Smooth muscle cell (in vitro differentiated cells): ENCODE data around the gene ADPRM. TPM values are rescaled to one million over a fixed set of nuclear protein-coding genes. Genes with fewer than 3 reads are reported as not detected.
A peak's percentile ranks its signal among the peaks of the same experiment; 100 is the strongest.

Experiments
- DNase-seq: peaks from one replicate; lab custom pipeline; 2025; ENCODE audit not compliant: unreplicated experiment; lab: John Stamatoyannopoulos, UW
- H2AFZ ChIP-seq: fragments of 200-600 bp; sonication (generic); 2 replicates; pipeline ENCODE4 v1.6.0; 2016; ENCODE audit warnings: antibody characterized with exemption, low read depth, mild to moderate bottlenecking
- H3F3A ChIP-seq: fragments of 200-600 bp; sonication (generic); 2 replicates; pipeline ENCODE4 v1.6.0; 2017; ENCODE audit warnings: antibody characterized with exemption, low read depth
- H3K27ac ChIP-seq: fragments of 200-600 bp; sonication (generic); 2 replicates; pipeline ENCODE4 v1.5.1; 2016; ENCODE audit warnings: low read depth, mild to moderate bottlenecking
- H3K27me3 ChIP-seq: fragments of 200-600 bp; sonication (generic); 2 replicates; pipeline ENCODE4 v1.6.1; 2016; ENCODE audit warnings: low read depth, mild to moderate bottlenecking
- H3K36me3 ChIP-seq: fragments of 200-600 bp; sonication (generic); 2 replicates; pipeline ENCODE4 v1.5.1; 2016; ENCODE audit warnings: low read depth
- H3K4me1 ChIP-seq: fragments of 200-600 bp; sonication (generic); 2 replicates; pipeline ENCODE4 v1.5.1; 2016; ENCODE audit warnings: low read depth
- H3K4me2 ChIP-seq: fragments of 200-600 bp; sonication (generic); 2 replicates; pipeline ENCODE4 v1.6.0; 2016; ENCODE audit warnings: mild to moderate bottlenecking
- H3K4me3 ChIP-seq: fragments of 200-600 bp; sonication (generic); 2 replicates; pipeline ENCODE4 v1.5.1; 2016; ENCODE audit warnings: mild to moderate bottlenecking
- H3K79me2 ChIP-seq: fragments of 200-600 bp; sonication (generic); 2 replicates; pipeline ENCODE4 v1.6.0; 2016; ENCODE audit warnings: low read depth, mild to moderate bottlenecking
- H3K9ac ChIP-seq: fragments of 200-600 bp; sonication (generic); 2 replicates; pipeline ENCODE4 v1.6.0; 2016; ENCODE audit warnings: low read depth
- H3K9me3 ChIP-seq: fragments of 200-600 bp; sonication (generic); replicated peaks from 2 replicates; pipeline ENCODE4 v1.5.1; 2016; ENCODE audit warnings: low read depth
- H4K20me1 ChIP-seq: fragments of 200-600 bp; sonication (generic); 2 replicates; pipeline ENCODE4 v1.6.0; 2016; ENCODE audit warnings: low read depth
- CTCF ChIP-seq: fragments of 200-600 bp; sonication (generic); IDR thresholded peaks from 2 replicates; pipeline ENCODE4 v1.5.1; 2017; ENCODE audit warnings: borderline replicate concordance, mild to moderate bottlenecking, antibody characterized with exemption; ENCODE audit not compliant: insufficient read depth, poor library complexity, severe bottlenecking
- WGBS: methylation state at CpG from one replicate; pipeline ENCODE4 v1.1.7; 2016; ENCODE audit warnings: low lambda C conversion rate; 5-methylcytosine and 5-hydroxymethylcytosine counted together
- polyA plus RNA-seq: library from polyadenylated mRNA; unstranded; fragments of >200 nt; fragmentation: Nextera tagmentation; extraction: Ambion mirVana; gene quantifications from 2 replicates; pipeline ENCODE4 v1.2.1, GENCODE V29; 2016
- total RNA-seq: library from RNA; depleted of rRNA; stranded (reverse); fragments of >200 nt; gene quantifications from 2 replicates; pipeline ENCODE4 v1.2.3, GENCODE V29; 2014

ADPRM gene
- total and polyA plus RNA-seq, 2 experiments from 2014 or later = 8.3 to 11.3 TPM

GRCh38 chr17:10673312-10673711, 24.1 kb upstream of the ADPRM start:
- Histone ChIP-seq H3K79me2 (no peaks in the 10 kb centered on the region), H3K4me2 (no peak overlapping the region), H2AFZ (no peak overlapping the region), H4K20me1 (no peaks in the 10 kb centered on the region), H3K4me1 (no peaks in the 10 kb centered on the region), H3K27ac (no peak overlapping the region), H3F3A (no peaks in the 10 kb centered on the region), H3K9ac (no peak overlapping the region), H3K27me3 (no peaks in the 10 kb centered on the region), H3K36me3 (no peaks in the 10 kb centered on the region), H3K9me3 (no peaks in the 10 kb centered on the region), H3K4me3 (no peak overlapping the region)
- TF ChIP-seq CTCF = no peak
- 75% methylated on average over 12 of the region's 12 CpGs for WGBS
- no peak for DNase-seq

- H3K36me3 ChIP-seq = no peaks in the 10 kb centered on the region
- no peak overlapping the region for H3K27ac ChIP-seq
- H4K20me1 ChIP-seq = no peaks in the 10 kb centered on the region
- no peaks in the 10 kb centered on the region for H3K4me1 ChIP-seq
- no peak overlapping the region for H2AFZ ChIP-seq
- TF ChIP-seq CTCF = no peak
- H3K4me3 ChIP-seq = no peak overlapping the region
- DNase-seq = no peak
- H3K27me3 ChIP-seq = no peaks in the 10 kb centered on the region
- no peak overlapping the region for H3K9ac ChIP-seq
- WGBS = 93% methylated on average over 4 of the region's 4 CpGs
- no peaks in the 10 kb centered on the region for H3F3A ChIP-seq
- no peaks in the 10 kb centered on the region for H3K79me2 ChIP-seq
- H3K9me3 ChIP-seq = no peaks in the 10 kb centered on the region
- no peak overlapping the region for H3K4me2 ChIP-seq
Measured at GRCh38 chr17:10674704-10675103, 22.7 kb upstream of the ADPRM start.

DNA sequence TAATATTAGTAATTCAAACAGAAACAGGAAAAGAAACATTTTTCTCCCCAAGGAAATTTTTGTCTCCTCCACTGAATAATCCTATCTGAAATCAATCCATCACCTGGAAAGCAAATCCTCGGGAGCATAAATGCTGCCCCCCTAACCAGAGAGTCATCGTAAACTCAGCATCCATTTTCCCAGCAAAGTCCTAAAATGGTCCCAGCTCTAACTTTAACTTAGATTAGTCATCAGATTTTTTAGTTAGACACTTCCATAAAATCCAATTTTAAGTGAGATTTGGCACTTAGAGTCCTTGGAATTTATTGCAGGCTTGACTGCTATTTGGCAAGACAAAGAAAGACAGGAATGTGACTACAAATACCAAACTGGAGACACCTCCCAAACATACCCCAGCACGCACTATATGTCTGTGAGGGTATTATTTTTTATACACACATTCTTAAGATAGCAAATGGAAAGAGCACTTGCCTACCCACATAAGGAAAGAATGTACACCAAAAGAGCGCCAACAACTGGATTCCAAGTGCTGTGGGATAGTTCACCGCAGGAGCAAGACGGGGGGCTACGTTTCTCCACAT, 15.4 kb upstream of the ADPRM start:
- Histone ChIP-seq H3K79me2 (no peaks in the 10 kb centered on the region), H3K9ac (no peak overlapping the region), H3K4me1 (no peaks in the 10 kb centered on the region), H3K27me3 (no peaks in the 10 kb centered on the region), H3K4me3 (no peak overlapping the region), H3K9me3 (no peaks in the 10 kb centered on the region), H3K27ac (no peak overlapping the region), H2AFZ (no peak overlapping the region), H4K20me1 (peaks cover 6% of the 10 kb centered on the region), H3F3A (no peaks in the 10 kb centered on the region), H3K4me2 (no peak overlapping the region), H3K36me3 (peaks cover 29% of the 10 kb centered on the region)
- WGBS = 82% methylated on average over 7 of the region's 7 CpGs
- no peak for TF ChIP-seq CTCF
- DNase-seq = no peak

DNA sequence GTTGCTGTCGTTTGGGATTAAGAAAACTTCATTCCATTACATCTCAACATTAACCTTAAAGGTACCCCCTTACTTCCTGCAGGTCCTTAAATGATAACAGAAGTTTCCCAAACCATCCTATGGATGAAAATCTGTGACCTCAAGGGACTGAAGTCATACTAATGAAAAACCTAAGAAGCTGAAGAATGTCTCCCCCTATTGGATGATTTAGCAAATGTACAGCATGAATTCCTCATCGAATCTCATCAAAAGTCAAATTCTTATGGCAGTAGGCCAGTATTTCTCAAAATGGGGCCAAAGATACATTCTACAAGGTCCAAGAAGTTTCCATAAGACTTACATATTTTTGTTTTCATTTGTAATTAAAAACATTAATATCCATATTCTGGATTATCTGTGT, 13.5 kb upstream of the ADPRM start:
- DNase-seq = no peak
- H3K4me3 ChIP-seq = no peak overlapping the region
- H3K27ac ChIP-seq = no peak overlapping the region

More for the DNA sequence above, 13.5 kb upstream of the ADPRM start:
- Histone ChIP-seq H3K79me2 (peaks cover 4% of the 10 kb centered on the region), H2AFZ (no peak overlapping the region), H3K9ac (no peak overlapping the region), H3K4me1 (no peaks in the 10 kb centered on the region), H3K27me3 (no peaks in the 10 kb centered on the region), H3K9me3 (no peaks in the 10 kb centered on the region), H4K20me1 (peaks cover 21% of the 10 kb centered on the region), H3K4me2 (no peak overlapping the region), H3F3A (no peaks in the 10 kb centered on the region), H3K36me3 (peaks cover 29% of the 10 kb centered on the region)
- 47% methylated on average over 2 of the region's 2 CpGs for whole genome bisulfite sequencing
- peak; percentile 45 for TF ChIP-seq CTCF
